Measurements from ENCODE around the gene B3GALNT1.

DNA sequence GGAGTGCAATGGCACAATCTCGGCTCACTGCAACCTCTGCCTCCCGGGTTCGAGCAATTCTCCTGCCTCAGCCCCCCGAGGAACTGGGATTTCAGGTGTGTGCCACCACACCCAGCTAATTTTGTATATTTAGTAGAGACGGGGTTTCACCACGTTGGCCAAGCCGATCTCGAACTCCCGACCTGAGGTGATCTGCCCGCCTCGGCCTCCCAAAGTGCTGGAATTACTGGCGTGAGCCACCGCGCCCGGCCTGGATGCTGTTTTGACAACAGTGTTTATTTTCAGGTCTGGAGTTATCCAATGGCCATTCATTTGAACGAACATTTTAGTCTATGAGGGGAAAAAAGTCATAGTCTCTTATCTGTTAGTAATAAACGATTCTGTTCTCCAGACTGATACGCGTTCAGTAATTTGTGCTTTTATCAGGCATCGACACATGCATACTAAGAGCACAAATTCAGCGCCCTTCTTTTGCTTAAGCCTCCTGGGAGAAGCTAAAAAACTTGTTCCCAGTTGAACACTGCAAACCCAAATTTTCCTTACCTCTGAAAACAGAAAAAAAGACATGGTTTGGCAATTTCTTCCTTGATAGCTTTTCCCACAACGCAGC, 1.3 kb downstream of the B3GALNT1 start:
- TF ChIP-seq CTCF (IDR thresholded peaks at IDR 0.05) (no peak), POLR2A (IDR thresholded peaks at IDR 0.05) (no peak)

All from thyroid gland (tissue), 4 donors.